GM21360 (cell line): ENCODE measurements around the gene CDKN2B-AS1.

Source experiments
- ATAC-seq: cut with Tn5 transposase; IDR thresholded peaks from one replicate; pipeline ENCODE4 v1.9.1; 2021; ENCODE audit warnings: mild to moderate bottlenecking, moderate library complexity; ENCODE audit not compliant: unreplicated experiment

Gene CDKN2B-AS1

DNA sequence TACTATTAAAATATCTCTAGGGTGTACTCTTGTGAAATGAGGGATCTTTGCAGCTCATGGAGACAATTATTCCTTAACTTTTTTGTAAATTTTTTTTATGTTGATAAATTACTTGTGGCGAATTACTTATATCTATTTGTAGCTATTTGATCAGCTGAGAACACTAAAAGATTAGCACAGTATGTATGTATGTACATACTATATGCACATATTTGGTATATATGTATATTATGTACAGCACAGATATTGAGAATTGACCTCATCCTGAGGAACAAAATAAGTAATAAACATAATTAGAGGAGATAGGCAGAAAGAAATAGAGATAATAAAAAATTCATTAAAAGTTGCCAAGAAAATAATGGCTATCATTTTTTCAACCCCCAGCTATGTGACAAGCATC is 12.2 kb upstream of the CDKN2B-AS1 start:
- ATAC-seq, result no peak

DNA sequence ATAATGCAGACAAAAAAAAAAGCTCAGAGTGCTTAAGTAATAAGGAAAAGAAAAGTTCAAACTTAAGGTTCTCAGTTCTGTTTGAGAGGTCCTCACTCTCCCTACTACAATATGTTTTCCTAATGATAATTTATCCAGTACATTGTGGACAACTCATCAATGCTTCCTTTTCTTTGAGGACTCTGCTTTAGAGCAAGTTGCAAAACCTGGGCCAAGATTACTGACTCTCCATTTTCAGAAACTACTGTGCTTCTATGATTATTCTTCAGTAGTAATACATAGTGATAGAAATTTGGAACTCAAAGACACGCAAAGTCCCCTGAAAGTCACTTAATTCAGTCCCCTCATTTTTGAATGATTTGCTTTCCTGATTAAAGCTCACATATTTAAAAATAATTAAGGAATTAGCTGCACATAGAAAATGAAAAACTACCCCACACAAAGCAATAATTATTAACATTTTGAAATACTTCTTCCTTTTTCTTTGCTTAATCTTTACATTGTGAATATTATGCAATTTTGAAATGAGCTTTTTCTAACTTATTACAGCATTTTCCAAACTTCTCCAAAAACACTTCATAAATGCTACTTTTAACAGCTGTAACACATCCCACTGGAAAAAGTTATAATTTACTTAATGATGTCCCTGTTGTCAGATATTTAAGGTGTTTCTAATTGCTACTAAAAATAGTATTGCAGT is 11.6 kb upstream of the CDKN2B-AS1 start:
- no peak for ATAC-seq

DNA sequence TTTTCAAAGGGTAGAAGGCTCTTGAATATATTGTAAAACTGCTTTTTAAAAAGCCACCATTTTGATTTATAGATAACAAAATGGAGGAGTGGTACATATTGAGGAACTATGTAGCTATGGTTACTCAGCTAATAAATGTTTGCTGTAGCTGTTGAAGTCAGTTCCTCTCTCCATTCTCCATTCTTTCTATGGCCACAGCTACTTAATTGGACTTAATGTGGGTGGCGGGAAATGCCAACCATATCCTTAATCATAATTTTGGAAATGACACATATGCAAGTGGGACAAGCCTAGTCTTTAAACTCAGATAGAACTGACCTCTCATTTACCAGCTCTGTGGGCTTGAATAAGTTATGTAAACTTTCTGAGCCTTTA is 11.0 kb upstream of the CDKN2B-AS1 start:
- ATAC-seq, result no peak

DNA sequence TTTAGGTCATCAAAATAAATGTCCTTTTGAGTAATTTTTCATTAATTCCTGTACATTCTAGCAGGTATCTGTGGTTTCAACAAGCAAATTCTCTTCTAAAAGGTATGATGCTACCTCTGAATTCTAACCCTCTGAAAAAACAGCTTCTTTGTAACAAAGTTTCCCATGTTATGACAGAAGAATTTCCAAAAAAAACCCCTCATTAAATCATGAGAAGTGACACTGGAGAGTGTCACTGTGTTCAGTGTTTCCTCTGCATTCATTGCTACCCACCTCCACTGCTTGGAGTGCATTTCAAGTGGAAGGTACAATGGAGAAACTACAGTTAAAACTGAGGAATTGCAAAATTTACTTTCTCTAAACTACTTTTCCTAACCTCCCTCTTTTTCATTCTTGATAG is 10.5 kb upstream of the CDKN2B-AS1 start:
- no peak for ATAC-seq

DNA sequence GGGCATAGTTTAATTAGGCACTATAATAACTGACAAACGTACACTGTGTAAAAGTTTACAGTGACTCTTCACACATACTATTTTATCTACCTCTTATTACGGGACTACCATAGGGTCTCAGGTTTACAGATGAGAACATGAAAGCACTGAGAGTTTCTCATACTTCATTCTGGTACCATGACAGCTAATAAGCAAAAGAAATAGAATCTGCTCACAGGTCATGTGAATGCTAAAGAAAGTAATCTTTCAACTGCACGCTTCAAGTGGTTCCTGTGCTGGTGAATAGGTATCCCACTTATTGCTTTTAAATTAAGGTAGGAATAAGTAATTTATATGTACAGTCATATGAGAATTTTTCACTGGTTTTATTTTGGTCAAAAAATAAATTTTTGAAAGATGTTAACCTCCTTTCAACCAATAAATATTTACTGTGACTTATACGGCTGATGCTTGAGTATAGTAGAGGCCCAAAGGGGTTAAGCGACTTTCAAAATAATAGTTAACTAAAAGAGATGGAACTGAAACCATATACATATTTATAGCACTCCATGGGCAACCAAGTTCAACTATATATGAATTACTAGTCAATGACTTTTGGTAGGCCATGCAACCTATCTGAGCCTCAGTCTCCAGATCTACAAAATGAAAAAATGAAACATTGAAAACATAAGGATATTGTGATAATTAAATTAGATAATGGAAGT is 8.5 kb upstream of the CDKN2B-AS1 start:
- no peak for ATAC-seq

DNA sequence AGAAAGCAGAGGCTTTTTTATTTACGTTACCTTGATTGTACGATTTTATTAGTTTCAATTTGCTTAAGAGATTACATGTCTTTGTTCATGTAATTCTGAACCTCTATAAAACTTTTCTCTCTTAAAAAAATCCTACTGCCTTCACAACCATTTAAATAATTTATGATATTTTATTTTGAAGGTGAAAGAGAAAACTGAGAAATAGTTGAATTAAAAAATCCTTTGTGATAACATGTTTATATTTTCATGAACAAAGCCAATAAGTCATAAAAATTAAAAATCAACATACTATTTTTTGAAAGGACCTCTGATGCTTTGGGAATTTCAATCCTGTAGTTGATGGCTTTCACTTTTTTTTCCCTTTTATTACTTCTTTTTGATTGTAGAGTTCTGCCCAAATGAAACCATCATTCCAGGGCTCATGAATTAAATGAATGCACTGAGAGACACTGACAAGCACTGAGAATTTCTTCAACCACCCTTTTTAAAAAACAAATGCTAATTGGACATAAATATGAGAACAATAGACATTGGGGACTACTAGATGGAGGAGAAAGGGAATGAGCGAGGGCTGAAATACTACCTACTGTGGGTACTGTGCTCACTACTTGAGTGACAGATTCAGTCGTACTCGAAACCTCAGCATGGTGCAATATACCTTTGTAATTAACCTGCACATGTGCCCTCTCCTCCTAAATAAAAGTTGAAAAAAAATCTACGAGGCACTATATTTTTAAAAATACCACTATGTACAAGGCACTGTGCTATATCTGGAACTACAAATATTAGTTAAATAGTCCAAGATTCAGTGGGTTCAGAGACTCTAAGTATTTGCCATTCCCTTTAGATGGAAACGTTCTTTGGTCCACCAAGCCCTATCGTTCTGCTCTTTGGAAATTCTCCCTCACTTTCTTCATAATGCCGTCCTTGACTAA is 6.3 kb upstream of the CDKN2B-AS1 start:
- no peak for ATAC-seq

DNA sequence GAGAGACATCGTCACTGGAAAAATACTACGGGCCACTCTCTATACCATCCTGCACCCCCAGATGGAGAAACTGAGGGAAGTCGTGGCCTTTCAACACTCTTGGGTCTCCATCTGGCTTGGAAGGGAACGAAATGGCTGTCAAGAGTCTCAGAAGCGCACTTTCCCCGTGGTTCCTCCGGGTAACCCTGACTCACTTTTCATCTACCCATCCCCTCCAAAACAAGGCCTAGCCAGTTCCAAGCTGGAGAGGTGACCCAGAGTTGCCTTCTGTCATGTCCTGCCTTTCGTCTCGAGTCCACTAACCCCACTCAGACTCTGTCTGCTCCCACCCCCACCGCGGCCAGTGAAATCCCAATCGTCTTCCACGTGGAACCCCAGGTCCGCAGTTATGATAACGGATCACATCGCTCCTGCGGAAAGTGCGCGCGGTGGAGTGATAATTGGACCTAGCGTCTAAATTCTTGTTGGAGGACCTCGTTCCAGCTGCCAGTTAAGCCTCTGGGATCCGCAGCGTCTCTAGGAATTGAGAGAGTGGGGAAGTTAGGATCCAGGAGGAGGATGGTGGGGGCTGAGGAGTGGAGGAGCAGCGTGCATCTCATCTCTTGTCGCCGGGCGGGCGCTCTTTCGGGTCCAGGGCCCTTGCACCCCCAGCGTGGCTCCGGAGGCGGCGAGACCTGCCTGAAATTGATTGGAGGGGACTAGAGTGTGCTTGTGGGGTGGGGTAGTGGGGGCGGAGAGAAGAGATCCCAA is 5.0 kb upstream of the CDKN2B-AS1 start:
- no peak for ATAC-seq

DNA sequence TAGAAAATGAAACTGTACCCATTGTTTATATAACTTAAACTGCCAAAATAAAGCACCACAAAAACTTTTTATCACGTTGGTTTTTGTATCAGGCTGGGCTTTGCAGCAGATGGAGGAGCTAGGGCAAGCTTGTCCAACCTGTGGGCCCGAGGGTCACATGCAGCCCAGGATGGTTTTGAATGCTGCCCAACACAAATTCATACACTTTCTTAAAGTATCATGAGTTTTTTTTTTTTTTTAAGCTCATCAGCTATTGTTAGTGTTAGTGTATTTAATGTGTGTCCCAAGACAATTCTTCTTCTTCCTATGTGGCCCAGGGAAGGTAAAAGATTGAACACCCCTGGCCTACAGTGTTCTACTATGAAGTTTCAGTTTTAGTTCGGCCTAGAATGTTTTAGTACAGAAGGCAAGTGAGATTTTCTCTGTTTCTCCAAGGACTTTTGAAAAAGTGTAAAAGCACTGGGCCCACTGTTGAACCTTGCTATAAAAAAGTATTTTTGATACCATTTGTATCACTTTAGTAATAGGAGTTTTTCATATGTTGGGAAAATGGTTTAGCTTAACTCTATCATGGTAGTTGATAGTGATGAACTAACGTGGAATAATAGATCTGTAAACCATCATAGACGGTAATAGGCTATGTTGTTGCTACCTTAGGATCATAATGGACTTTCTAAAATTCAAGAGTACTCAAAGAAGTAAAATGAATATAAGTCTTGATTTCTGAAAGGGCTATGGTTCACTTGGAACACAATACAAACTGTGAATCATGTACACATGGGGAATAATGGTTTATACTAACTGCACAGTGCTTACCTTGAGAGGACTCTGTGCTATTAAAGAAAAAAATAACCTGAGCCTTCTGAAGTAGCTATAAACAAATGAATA is 3.3 kb upstream of the CDKN2B-AS1 start:
- ATAC-seq, result no peak

DNA sequence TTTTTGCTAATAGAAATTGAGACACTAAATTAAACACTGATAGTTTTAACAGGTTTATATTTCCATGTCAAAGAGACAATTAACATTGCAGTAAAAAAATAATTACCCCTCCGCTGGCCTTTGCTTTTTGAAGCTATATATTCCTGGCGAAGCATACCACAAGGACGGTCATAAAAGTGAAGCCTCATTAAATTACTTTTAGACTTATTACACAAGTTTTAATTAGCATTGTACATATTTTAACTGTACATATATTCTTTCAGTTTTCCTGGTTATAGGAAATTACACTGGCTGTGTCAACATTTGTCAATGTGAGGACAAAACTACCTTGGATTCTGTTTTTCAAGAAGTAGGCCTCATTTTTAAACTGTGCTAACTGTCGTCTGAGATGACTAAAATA is 1.6 kb upstream of the CDKN2B-AS1 start:
- ATAC-seq, result no peak

DNA sequence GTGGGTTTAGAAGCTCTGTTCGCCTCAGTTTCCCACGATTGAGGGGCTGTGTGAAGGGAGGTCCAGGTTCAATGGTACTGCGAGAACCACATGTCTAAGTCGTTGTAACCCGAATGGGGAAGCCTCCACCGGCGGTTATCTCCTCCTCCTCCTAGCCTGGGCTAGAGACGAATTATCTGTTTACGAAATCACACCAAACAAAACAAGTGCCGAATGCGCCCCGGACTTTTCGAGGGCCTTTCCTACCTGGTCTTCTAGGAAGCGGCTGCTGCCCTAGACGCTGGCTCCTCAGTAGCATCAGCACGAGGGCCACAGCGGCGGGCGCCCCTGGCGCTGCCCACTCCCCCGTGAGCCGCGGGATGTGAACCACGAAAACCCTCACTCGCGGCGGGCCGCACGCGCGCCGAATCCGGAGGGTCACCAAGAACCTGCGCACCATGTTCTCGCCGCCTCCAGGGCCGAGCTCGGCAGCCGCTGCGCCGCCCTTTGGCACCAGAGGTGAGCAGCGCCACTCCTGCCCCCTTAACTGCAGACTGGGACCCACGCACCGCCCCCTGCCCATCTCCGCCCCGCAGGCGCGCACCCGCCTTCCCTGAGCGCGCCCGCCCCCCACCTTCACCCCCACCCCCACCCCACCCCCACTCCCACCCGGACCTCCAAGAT is 567 bp upstream of the CDKN2B-AS1 start, which contains the start of gene CDKN2A:
Gene CDKN2A, minus strand, starts transcription at position 500 of the 663 bp plus-strand sequence.
- ATAC-seq, result peak; percentile 35

DNA sequence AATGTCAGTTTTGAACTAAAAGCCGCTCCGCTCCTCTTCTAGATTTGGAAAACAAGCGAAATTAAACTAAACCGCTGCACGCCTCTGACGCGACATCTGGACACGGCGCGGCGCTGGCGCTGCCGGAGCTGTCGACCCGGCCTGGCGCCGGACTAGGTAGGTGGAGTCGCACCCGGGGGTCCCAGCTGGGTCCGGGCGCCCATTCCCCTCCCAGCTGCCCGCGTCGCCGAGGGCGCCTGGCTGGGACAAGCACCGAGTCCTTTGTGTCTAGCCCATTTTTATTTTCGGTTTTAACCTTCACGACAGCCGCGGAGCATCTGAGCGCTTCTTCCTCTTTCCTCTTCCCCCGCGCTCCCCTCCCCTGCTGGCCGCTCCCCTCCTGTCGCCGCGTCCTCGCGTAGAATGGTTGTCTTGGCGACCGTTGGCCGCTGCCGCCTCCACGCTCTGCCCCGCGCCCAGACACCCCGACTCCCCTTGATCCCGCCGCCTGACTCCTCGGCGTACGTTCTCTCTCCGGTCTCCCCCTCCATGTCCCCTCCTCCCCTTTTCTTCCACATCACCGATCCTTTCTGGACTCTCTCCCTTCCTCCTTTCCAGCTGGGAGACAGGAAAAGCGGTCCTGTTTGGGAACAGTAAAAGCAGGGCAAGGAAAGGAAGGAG is 545 bp downstream of the CDKN2B-AS1 start:
- ATAC-seq, result peak; percentile 79

DNA sequence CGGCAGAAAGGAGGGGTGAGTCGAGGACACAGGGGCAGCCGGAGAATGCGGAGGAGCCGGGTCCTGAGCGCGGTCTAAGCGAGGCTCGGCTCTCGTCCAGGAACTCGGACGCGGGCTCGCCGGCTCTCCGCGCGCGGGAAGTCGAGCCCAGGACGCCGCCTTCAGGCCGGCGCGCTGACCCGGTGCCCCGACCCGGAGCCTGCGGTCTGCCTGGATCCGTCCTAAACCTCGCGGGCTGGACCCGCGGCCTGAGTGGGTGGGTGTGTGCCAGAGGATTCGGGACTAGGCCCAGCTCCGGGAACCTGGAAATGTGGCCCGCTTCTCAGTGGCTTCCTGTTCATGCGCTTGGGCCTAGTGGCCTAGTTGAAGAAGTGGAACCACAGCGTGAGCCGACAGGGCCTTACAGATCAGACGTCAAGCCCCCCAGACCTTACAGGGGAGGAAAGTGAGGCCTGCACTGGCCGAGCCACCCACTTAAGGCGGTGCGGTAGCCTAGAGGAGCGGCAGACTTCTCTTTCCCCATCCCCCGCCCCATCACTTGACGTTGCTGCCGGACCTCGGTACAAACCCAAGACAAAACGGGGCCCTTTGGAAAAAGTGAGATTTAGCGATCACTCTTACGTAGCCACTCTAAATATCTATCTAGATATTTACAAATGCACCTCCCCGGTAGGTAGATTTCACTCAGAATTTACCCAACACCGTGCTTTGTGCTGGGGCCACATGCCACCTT is 1.2 kb downstream of the CDKN2B-AS1 start:
- no peak for ATAC-seq

DNA sequence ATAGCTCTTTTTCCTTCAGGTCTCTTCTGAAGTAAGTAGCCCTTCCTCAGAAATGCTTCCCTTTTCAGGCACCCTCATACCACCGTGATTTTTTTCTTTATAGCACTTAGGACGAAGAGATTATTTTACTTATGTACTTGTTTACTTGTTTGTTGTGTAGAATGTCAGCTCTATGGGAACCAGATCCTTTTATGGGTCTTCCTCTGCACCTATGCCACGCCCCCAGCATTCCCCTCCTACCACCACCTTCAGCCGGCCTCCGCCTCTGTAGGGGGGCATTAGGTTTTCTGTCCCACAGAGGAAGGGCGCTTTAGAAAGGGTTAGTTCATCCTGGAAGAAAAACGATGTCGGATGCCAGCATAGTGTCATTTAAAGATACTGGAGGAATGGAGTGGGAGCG is 1.8 kb downstream of the CDKN2B-AS1 start:
- ATAC-seq, result no peak

DNA sequence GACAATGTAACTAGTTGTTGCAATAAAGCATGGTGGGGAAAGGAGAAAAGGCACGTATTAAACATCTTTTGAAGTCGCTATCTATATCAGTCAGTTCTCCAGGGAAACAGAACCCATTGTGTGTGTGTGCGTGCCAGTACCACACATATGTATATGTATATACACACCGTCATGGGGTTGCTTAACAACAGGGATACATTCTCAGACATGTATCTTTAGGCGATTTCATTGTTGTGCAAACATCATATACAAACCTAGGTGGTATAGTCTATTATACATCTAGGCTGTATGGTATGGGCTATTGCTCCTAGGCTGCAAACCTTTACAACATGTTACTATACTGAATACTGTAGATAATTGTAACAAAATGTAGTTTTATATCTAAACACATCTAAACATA is 2.3 kb downstream of the CDKN2B-AS1 start:
- no peak for ATAC-seq

DNA sequence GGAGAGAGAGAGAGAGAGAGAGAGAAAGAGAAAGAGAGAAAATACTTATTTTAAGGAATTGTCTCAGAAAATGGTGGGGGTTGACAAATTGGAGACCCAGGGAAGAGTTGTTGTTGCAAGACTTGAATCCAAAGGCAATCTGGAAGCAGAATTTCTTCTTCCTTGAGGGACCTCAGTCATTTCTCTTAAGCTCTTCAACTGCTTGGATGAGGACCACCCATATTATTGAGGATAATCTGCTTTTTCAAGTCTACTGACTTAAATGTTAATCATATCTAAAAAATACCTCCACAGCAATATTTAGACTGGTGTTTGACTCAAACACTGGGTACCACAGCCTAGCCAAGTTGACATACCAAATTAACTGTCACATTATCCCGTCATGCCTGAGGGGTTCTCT is 2.9 kb downstream of the CDKN2B-AS1 start:
- ATAC-seq, result no peak

DNA sequence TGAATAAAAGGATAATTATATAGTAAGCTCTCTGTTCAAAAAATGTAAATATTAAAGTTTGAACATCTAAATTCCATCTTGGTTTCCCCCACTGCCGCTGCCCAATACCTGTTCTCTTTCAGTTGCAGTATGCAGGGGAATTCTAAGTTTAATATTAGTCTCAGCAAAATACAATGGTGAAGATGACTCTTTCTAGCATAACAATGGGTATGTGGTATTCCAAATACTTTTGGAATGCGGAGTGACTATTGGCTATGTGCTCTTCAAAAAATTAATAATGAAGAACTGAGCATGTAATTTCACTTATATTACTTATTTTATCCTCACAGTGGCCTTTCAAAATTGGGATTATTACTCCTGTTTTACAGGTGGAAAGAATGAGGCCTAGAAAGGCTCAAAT is 3.4 kb downstream of the CDKN2B-AS1 start:
- no peak for ATAC-seq

DNA sequence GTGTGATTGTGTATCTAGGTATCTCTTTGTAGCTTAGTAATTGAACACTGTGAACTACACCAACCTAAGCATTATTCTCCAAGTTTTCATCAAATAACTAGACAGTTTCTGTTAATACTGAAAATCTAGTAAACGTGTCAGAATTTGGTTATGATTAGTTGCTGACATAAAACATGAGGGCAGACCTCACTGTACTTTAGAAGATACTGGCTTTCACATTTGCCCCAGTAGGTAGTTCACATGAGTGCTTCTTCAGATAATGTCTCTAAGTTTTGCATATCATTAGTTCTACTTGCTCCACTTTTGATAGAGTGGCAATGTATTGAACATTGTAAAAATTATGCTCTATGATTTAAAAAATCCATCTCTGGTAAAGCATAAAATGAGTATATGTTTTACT is 7.4 kb downstream of the CDKN2B-AS1 start:
- ATAC-seq, result no peak

DNA sequence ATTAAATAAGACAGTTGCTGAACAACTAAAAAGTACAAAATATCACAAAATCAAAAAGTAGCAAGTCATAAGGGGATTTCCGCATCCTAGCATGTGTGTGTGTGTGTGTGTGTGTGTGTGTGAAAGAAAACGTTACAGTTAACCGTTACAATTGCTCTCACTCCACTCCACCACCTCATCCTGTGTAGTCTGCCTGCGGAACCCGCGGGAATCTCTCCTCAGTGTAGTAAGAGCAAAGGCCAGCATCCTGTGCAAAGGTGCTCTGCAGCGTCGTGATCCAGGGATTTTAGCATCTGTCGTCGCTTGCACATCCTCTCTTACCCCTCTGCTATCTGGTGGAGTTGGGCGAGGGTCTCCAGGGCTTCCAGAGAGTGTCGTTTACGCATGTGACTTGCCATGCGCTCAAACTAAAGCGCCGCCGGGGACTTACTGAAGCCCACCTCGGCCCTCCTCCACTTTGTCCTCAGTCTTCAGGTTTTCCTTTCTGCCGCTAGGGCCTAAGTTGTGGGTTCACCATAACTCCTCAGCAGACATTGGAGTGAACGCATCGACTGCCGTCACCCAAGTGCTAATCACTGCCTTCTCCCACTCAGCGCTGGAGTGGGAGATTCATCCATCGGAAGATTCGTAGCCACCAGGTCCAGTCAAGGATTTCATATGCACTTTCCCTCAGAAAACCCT is 10.6 kb downstream of the CDKN2B-AS1 start:
- ATAC-seq, result no peak
